ENCODE measurements around the gene MYL2. TPM values are rescaled to one million over a fixed set of nuclear protein-coding genes. Genes with fewer than 3 reads are reported as not detected.

MYL2 gene
- polyA plus RNA-seq, 1 donor (not counting 4 experiments of a cell fraction or from before 2014, with no cell fraction given), result 0.08 TPM

GRCh38 chr12:110965574-110965973 is 45.2 kb upstream of the MYL2 start:
- no peak overlapping the region for H3K9ac ChIP-seq (ENCODE audit: control insufficient read depth, extremely low read depth, insufficient read depth, low read length)
- H3K4me2 ChIP-seq (ENCODE audit: control insufficient read depth, extremely low read depth, insufficient read depth, low read depth, low read length), result no peak overlapping the region
- H3K27me3 ChIP-seq (ENCODE audit: control insufficient read depth, extremely low read depth, insufficient read depth, low read length), result no peaks in the 10 kb centered on the region
- no peak overlapping the region for H2AFZ ChIP-seq (ENCODE audit: control insufficient read depth, low read length)
- H3K36me3 ChIP-seq (ENCODE audit: control insufficient read depth in 2 of 2, extremely low read depth in 1 of 2, insufficient read depth in 2 of 2, low read length in 2 of 2), result no peaks in the 10 kb centered on the region
- no peaks in the 10 kb centered on the region for H3K79me2 ChIP-seq (ENCODE audit: control insufficient read depth, insufficient read depth, low read length)
- dilution Hi-C loops (cut with MboI; ENCODE audit: extremely low pct_ligation_motif_present, low sequenced_read_pairs), result no loop called here
- H3K4me3 ChIP-seq (ENCODE audit: control insufficient read depth in 2 of 3, extremely low read depth in 1 of 3, insufficient read depth in 2 of 3, low read depth in 1 of 3, low read length in 3 of 3), result no peak overlapping the region
- H3K27ac ChIP-seq (ENCODE audit: control insufficient read depth, insufficient read depth, low read length), result no peak overlapping the region
- DNase-seq (ENCODE audit: low read depth, low spot score) (no peak), FAIRE-seq (no peak)
- no peaks in the 10 kb centered on the region for H3K4me1 ChIP-seq (ENCODE audit: control insufficient read depth, extremely low read depth, insufficient read depth, low read length)
- TF ChIP-seq CTCF (optimal IDR thresholded peaks at IDR 0.05 in 1 of 3, IDR thresholded peaks at IDR 0.05 in 1 of 3, conservative IDR thresholded peaks at IDR 0.05 in 1 of 3; ENCODE audit: extremely low read depth in 1 of 3, insufficient read depth in 2 of 3, low read length in 3 of 3) (no peak), EZH2 (IDR thresholded peaks at IDR 0.05; ENCODE audit: low read length) (no peak)
- H3K9me1 ChIP-seq (ENCODE audit: control insufficient read depth, extremely low read depth, insufficient read depth, low read length), result no peaks in the 10 kb centered on the region
- H4K20me1 ChIP-seq (ENCODE audit: control insufficient read depth, extremely low read depth, insufficient read depth, low read length), result no peaks in the 10 kb centered on the region
- no peaks in the 10 kb centered on the region for H3K9me3 ChIP-seq (ENCODE audit: control insufficient read depth, low read depth, low read length)

- Histone ChIP-seq H3K9ac (ENCODE audit: control insufficient read depth, extremely low read depth, insufficient read depth, low read length) (no peak overlapping the region), H2AFZ (ENCODE audit: control insufficient read depth, low read length) (no peak overlapping the region), H3K4me2 (ENCODE audit: control insufficient read depth, extremely low read depth, insufficient read depth, low read depth, low read length) (no peak overlapping the region), H3K9me1 (ENCODE audit: control insufficient read depth, extremely low read depth, insufficient read depth, low read length) (no peaks in the 10 kb centered on the region), H3K4me1 (ENCODE audit: control insufficient read depth, extremely low read depth, insufficient read depth, low read length) (no peaks in the 10 kb centered on the region), H3K79me2 (ENCODE audit: control insufficient read depth, insufficient read depth, low read length) (no peaks in the 10 kb centered on the region), H3K9me3 (ENCODE audit: control insufficient read depth, low read depth, low read length) (no peaks in the 10 kb centered on the region), H3K27ac (ENCODE audit: control insufficient read depth, insufficient read depth, low read length) (no peak overlapping the region), H3K4me3 (ENCODE audit: control insufficient read depth in 2 of 3, extremely low read depth in 1 of 3, insufficient read depth in 2 of 3, low read depth in 1 of 3, low read length in 3 of 3) (no peak overlapping the region), H3K36me3 (ENCODE audit: control insufficient read depth in 2 of 2, extremely low read depth in 1 of 2, insufficient read depth in 2 of 2, low read length in 2 of 2) (no peaks in the 10 kb centered on the region), H3K27me3 (ENCODE audit: control insufficient read depth, extremely low read depth, insufficient read depth, low read length) (no peaks in the 10 kb centered on the region), H4K20me1 (ENCODE audit: control insufficient read depth, extremely low read depth, insufficient read depth, low read length) (no peaks in the 10 kb centered on the region)
- DNase-seq (ENCODE audit: low read depth, low spot score) (no peak), FAIRE-seq (no peak)
- TF ChIP-seq CTCF (optimal IDR thresholded peaks at IDR 0.05 in 1 of 3, IDR thresholded peaks at IDR 0.05 in 1 of 3, conservative IDR thresholded peaks at IDR 0.05 in 1 of 3; ENCODE audit: extremely low read depth in 1 of 3, insufficient read depth in 2 of 3, low read length in 3 of 3) (no peak), EZH2 (IDR thresholded peaks at IDR 0.05; ENCODE audit: low read length) (no peak)
- dilution Hi-C loops (cut with MboI; ENCODE audit: extremely low pct_ligation_motif_present, low sequenced_read_pairs), result no loop called here
These were observed 40.4 kb upstream of the MYL2 start for GRCh38 chr12:110960795-110961194.
